ENCODE results near the gene LIMS2. TPM values are rescaled to one million over a fixed set of nuclear protein-coding genes. Genes with fewer than 3 reads are reported as not detected.

LIMS2 gene
- total and polyA plus RNA-seq, 2 donors (not counting 3 experiments of a cell fraction or from before 2014, with no cell fraction given) = 48.3 to 55.6 TPM

GRCh38 chr2:127701193-127701650 lies 25.9 kb upstream of the LIMS2 start, which contains the start of gene SFT2D3:
Gene SFT2D3 (plus strand): TSS chr2:127701497. CDS start chr2:127701529, 32 bp downstream.
- FAIRE-seq = peak; percentile 96

More at GRCh38 chr2:127701193-127701650, 25.9 kb upstream of the LIMS2 start, which contains the start of gene SFT2D3:
- peaks cover 17% of the 10 kb centered on the region for H3K4me1 ChIP-seq (ENCODE audit: control insufficient read depth, extremely low read depth, insufficient read depth, low read length)
- no peaks in the 10 kb centered on the region for H3K9me1 ChIP-seq (replicated peaks; ENCODE audit: control insufficient read depth, extremely low read depth, insufficient read depth, low read length)
- dilution Hi-C loops (cut with MboI; ENCODE audit: extremely low pct_ligation_motif_present, low sequenced_read_pairs) = no loop called here
- no TSS peak for BruUV-seq (replicated peaks)
- peak within 1 kb of the TSS; percentile 97 for H2AFZ ChIP-seq (ENCODE audit: low read depth, low read length)
- H3K27ac ChIP-seq (ENCODE audit: insufficient read depth, low read depth, low read length) = peak within 1 kb of the TSS; percentile 85
- H3K27me3 ChIP-seq (ENCODE audit: control insufficient read depth in 2 of 2, insufficient read depth in 2 of 2, low read length in 2 of 2) = no peaks in the 10 kb centered on the region
- peak within 1 kb of the TSS; percentile 40 to 79 (median 45) for H3K4me3 ChIP-seq (replicated peaks in 1 of 3; ENCODE audit: insufficient read depth in 1 of 3, low read depth in 1 of 3, low read length in 3 of 3)
- H4K20me1 ChIP-seq (replicated peaks; ENCODE audit: control insufficient read depth, extremely low read depth, insufficient read depth, low read length) = no peaks in the 10 kb centered on the region
- intact Hi-C loops (cut with micrococcal nuclease) = loop anchor here (1.0 to 5.0 kb wide), 5 partner anchors 26 to 194 kb away; partner anchors contain the start of genes IWS1 and LIMS2
- peaks cover 11% of the 10 kb centered on the region for H3K79me2 ChIP-seq (ENCODE audit: control insufficient read depth, insufficient read depth, low read length)
- no peaks in the 10 kb centered on the region for H3K9me3 ChIP-seq (replicated peaks; ENCODE audit: control insufficient read depth, insufficient read depth, low read length)
- ChIA-PET CTCF (interaction anchor here (1.4 to 3.9 kb wide), 2 partner anchors 26 to 110 kb away, joined by 7 to 44 read pairs; partner anchors contain the start of gene LIMS2), POLR2A (interaction anchor here (0.6 kb wide), 1 partner anchor 26 kb away, joined by 3 read pairs; the partner anchor contains the start of gene LIMS2)
- peak within 1 kb of the TSS; percentile 86 for H3K4me2 ChIP-seq (ENCODE audit: insufficient read depth, low read length)
- H3K9ac ChIP-seq (replicated peaks; ENCODE audit: extremely low read depth, insufficient read depth, low read length) = peak within 1 kb of the TSS; percentile 87
- peak; percentile 91 for DNase-seq (ENCODE audit: low read depth, low spot score)
- TF ChIP-seq CTCF (IDR thresholded peaks at IDR 0.05; ENCODE audit: extremely low read depth in 1 of 2, insufficient read depth in 1 of 2, low read depth in 1 of 2, low read length in 2 of 2) = no peak
- no peak for TF ChIP-seq MYC (IDR thresholded peaks at IDR 0.05; ENCODE audit: low read depth, low read length)
- TF ChIP-seq FOS (IDR thresholded peaks at IDR 0.05; ENCODE audit: borderline replicate concordance, insufficient read depth, low read length) = no peak
- no peak for TF ChIP-seq GATA2 (IDR thresholded peaks at IDR 0.05; ENCODE audit: insufficient read depth, insufficient read length, low read depth, low read length)
- TF ChIP-seq EZH2 (IDR thresholded peaks at IDR 0.05; ENCODE audit: borderline replicate concordance, low read depth, low read length, severe bottlenecking) = no peak
- peak; percentile 95 for TF ChIP-seq POLR2AphosphoS5 (IDR thresholded peaks at IDR 0.05; ENCODE audit: insufficient read depth, low read depth, low read length)
- TF ChIP-seq, protein P1, sequence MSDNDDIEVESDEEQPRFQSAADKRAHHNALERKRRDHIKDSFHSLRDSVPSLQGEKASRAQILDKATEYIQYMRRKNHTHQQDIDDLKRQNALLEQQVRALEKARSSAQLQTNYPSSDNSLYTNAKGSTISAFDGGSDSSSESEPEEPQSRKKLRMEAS (IDR thresholded peaks at IDR 0.05; ENCODE audit: insufficient read depth, insufficient read length) = no peak
- TF ChIP-seq JUN (IDR thresholded peaks at IDR 0.05; ENCODE audit: borderline replicate concordance, insufficient read depth, insufficient read length, low read depth) = no peak
- TF ChIP-seq POLR2A (IDR thresholded peaks at IDR 0.05; ENCODE audit: low read depth, low read length) = peak; percentile 99
- H3K36me3 ChIP-seq (ENCODE audit: control insufficient read depth in 2 of 2, extremely low read depth in 1 of 2, insufficient read depth in 2 of 2, low read length in 2 of 2) = peaks cover 0 to 2% of the 10 kb centered on the region in 2 experiments
